ENCODE measurements around the gene HINT3.

The HINT3 gene

DNA sequence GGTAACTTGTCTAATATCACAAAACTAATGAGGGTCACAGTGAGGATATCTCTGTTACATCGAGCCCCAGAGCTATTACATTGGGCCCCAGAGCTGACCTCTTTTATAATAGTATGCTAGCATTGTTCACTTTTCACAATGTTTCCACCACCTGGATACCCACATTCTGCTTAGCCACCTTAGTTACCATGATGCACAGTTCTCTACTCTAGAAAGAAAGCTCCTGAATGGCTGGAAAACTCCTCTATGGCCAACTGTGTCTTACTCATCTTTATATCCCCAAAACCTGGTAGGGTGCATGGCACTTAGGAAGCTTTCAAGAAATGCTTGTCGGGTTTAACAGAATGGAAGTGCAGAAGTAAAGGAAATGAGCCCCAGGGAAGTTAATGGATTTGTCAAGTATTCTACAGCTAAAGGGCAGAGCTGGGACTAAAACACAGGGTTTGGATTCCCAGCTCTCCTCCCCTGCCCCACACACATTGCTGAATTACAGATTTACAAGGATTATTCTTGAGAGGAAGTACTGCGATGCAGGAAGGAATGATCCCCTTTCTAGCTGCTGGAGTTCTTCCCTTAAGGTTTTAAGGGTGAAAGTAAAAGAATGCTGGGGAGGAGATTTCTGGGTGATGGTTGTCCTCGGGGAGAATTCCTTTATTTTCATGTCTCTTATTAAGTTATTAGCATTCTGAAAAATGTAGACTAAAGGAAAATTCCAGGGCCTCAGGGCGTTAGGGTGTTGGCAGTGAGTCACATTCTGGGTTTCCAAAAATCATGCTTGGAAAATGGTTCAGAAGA is 16.1 kb upstream of the HINT3 start:
- H3K4me2 ChIP-seq (ENCODE audit: low read depth, low read length, poor library complexity, severe bottlenecking), result no peak overlapping the region
- H3K36me3 ChIP-seq (ENCODE audit: low read length), result no peaks in the 10 kb centered on the region
- no peaks in the 10 kb centered on the region for H4K20me1 ChIP-seq (ENCODE audit: low read depth, low read length)
- H3K9me3 ChIP-seq (ENCODE audit: insufficient read depth, low read length), result no peaks in the 10 kb centered on the region
- H2AFZ ChIP-seq (ENCODE audit: low read depth, low read length, severe bottlenecking), result no peak overlapping the region
- no peaks in the 10 kb centered on the region for H3F3A ChIP-seq (ENCODE audit: insufficient read depth)
- H3K9ac ChIP-seq (ENCODE audit: low read length), result no peak overlapping the region
- no peak overlapping the region for H3K27ac ChIP-seq (ENCODE audit: low read depth, low read length)
- no peak overlapping the region for H3K4me3 ChIP-seq (ENCODE audit: insufficient read depth, low read length, poor library complexity, severe bottlenecking)
- no peaks in the 10 kb centered on the region for H3K27me3 ChIP-seq (ENCODE audit: low read length)
- H3K79me2 ChIP-seq (ENCODE audit: insufficient read depth, low read length), result no peaks in the 10 kb centered on the region
- TF ChIP-seq CTCF (IDR thresholded peaks at IDR 0.05; ENCODE audit: insufficient read depth, low read length, poor library complexity, severe bottlenecking), result no peak
- TF ChIP-seq EZH2phosphoT487 (conservative IDR thresholded peaks at IDR 0.05; ENCODE audit: low read length), result no peak
- H3K9me2 ChIP-seq (replicated peaks; ENCODE audit: insufficient read depth, low read length), result no peaks in the 10 kb centered on the region

GRCh38 chr6:125942672-125943527 is 13.7 kb upstream of the HINT3 start:
- no peaks in the 10 kb centered on the region for H4K20me1 ChIP-seq (ENCODE audit: low read depth, low read length)
- no peaks in the 10 kb centered on the region for H3K27me3 ChIP-seq (ENCODE audit: low read length)
- no peaks in the 10 kb centered on the region for H3K36me3 ChIP-seq (ENCODE audit: low read length)
- no peaks in the 10 kb centered on the region for H3K79me2 ChIP-seq (ENCODE audit: insufficient read depth, low read length)
- H3K9me2 ChIP-seq (replicated peaks; ENCODE audit: insufficient read depth, low read length), result no peaks in the 10 kb centered on the region
- H3K27ac ChIP-seq (ENCODE audit: low read depth, low read length), result no peak overlapping the region
- no peak overlapping the region for H2AFZ ChIP-seq (ENCODE audit: low read depth, low read length, severe bottlenecking)
- no peak overlapping the region for H3K4me2 ChIP-seq (ENCODE audit: low read depth, low read length, poor library complexity, severe bottlenecking)
- no peak overlapping the region for H3K9ac ChIP-seq (ENCODE audit: low read length)
- H3K4me3 ChIP-seq (ENCODE audit: insufficient read depth, low read length, poor library complexity, severe bottlenecking), result no peak overlapping the region
- TF ChIP-seq CTCF (IDR thresholded peaks at IDR 0.05; ENCODE audit: insufficient read depth, low read length, poor library complexity, severe bottlenecking), result no peak
- no peak for TF ChIP-seq EZH2phosphoT487 (conservative IDR thresholded peaks at IDR 0.05; ENCODE audit: low read length)
- no peaks in the 10 kb centered on the region for H3K9me3 ChIP-seq (ENCODE audit: insufficient read depth, low read length)
- no peaks in the 10 kb centered on the region for H3F3A ChIP-seq (ENCODE audit: insufficient read depth)

DNA sequence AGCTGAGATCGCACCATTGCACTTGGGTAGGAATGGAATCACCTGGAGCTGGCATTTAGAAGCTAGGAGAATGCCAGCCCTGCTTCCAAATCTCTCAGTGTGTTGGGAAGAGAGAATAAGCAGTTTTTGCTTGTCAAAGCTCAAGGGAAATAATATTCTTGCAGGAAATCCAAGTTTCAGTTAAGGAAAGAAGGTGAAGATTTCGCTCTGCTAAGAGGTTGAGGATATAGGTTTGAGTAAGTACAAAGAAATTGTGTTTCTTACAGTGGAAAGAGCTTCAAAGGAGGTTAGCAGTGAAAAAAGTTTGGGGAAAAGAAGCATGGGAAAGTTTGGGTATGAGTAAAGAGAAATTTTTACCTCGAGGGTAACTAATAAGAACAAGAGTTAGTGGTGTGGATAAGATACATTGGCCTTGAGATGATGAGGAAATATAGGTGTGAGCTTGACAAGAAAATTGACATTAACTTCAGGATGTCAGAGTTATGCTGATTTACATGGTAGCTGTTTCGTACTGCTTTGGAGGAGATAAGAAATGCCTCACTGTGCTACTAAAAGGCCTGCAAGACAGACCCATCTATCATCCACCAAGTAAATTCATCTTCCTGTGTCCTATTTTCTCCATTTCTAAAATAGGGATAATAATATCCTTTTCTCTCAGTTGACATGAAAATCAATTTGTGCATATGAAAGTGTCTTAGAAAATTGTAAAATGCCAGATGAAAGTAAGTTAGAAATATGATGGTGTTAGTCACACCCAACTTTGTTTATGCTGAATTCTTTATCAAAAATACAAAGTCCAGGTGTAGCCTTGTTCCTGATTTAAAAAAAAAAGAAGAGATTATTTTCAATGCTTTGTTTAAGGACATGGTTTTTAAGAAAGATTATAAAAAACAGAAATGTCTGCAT is 12.8 kb upstream of the HINT3 start:
- Histone ChIP-seq H3K36me3 (ENCODE audit: low read length) (no peaks in the 10 kb centered on the region), H3K27ac (ENCODE audit: low read depth, low read length) (no peak overlapping the region), H3K9me2 (replicated peaks; ENCODE audit: insufficient read depth, low read length) (no peaks in the 10 kb centered on the region), H3K9me3 (ENCODE audit: insufficient read depth, low read length) (no peaks in the 10 kb centered on the region), H3K4me2 (ENCODE audit: low read depth, low read length, poor library complexity, severe bottlenecking) (no peak overlapping the region), H3K27me3 (ENCODE audit: low read length) (no peaks in the 10 kb centered on the region), H3F3A (ENCODE audit: insufficient read depth) (no peaks in the 10 kb centered on the region), H3K79me2 (ENCODE audit: insufficient read depth, low read length) (no peaks in the 10 kb centered on the region), H3K9ac (ENCODE audit: low read length) (no peak overlapping the region), H3K4me3 (ENCODE audit: insufficient read depth, low read length, poor library complexity, severe bottlenecking) (no peak overlapping the region), H4K20me1 (ENCODE audit: low read depth, low read length) (no peaks in the 10 kb centered on the region), H2AFZ (ENCODE audit: low read depth, low read length, severe bottlenecking) (no peak overlapping the region)
- TF ChIP-seq CTCF (IDR thresholded peaks at IDR 0.05; ENCODE audit: insufficient read depth, low read length, poor library complexity, severe bottlenecking) (no peak), EZH2phosphoT487 (conservative IDR thresholded peaks at IDR 0.05; ENCODE audit: low read length) (no peak)
